HG03571 (cell line): ENCODE data around the gene SLC35E2B.
"Not testable (repeated sequence)": the region's sequence is repeated elsewhere in the genome, so short reads cannot be mapped to it uniquely, and the experiment has no call there.

Experiments
- ATAC-seq: cut with Tn5 transposase; IDR thresholded peaks from one replicate; pipeline ENCODE4 v1.9.1; 2021; ENCODE audit not compliant: unreplicated experiment

The SLC35E2B gene

GRCh38 chr1:1647567-1648241, 44.9 kb downstream of the SLC35E2B start:
- ATAC-seq, result not testable (repeated sequence)

- not testable (repeated sequence) for ATAC-seq
Measured at GRCh38 chr1:1646326-1646725, 46.3 kb downstream of the SLC35E2B start.

GRCh38 chr1:1640711-1641461, 51.7 kb downstream of the SLC35E2B start:
- ATAC-seq, result not testable (repeated sequence)

- ATAC-seq, result not testable (repeated sequence)
Measured at GRCh38 chr1:1640081-1640480, 52.5 kb downstream of the SLC35E2B start.

GRCh38 chr1:1639368-1639767, 53.2 kb downstream of the SLC35E2B start:
- ATAC-seq, result not testable (repeated sequence)

- ATAC-seq, result not testable (repeated sequence)
Measured at GRCh38 chr1:1638528-1638927, 54.1 kb downstream of the SLC35E2B start.

- ATAC-seq, result not testable (repeated sequence)
Measured at GRCh38 chr1:1637479-1637875, 55.1 kb downstream of the SLC35E2B start.

- not testable (repeated sequence) for ATAC-seq
Measured at GRCh38 chr1:1636621-1637478, 55.7 kb downstream of the SLC35E2B start.

- ATAC-seq, result not testable (repeated sequence)
Measured at GRCh38 chr1:1634613-1635012, 58.0 kb downstream of the SLC35E2B start.

- ATAC-seq, result not testable (repeated sequence)
Measured at GRCh38 chr1:1633409-1633808, 59.2 kb downstream of the SLC35E2B start.

GRCh38 chr1:1631782-1632420, 60.7 kb downstream of the SLC35E2B start, which contains the start of gene MMP23B:
MMP23B (plus strand) TSS chr1:1632173; CDS start chr1:1632219, 46 bp downstream.
- no peak for ATAC-seq

GRCh38 chr1:1630965-1631781, 61.4 kb downstream of the SLC35E2B start:
- ATAC-seq, result no peak

GRCh38 chr1:1630191-1630964, 62.2 kb downstream of the SLC35E2B start:
- peak; percentile 64 for ATAC-seq

- ATAC-seq, result no peak
Measured at GRCh38 chr1:1629430-1630190, 63.0 kb downstream of the SLC35E2B start.

- ATAC-seq, result no peak
Measured at GRCh38 chr1:1628754-1629429, 63.7 kb downstream of the SLC35E2B start.

- ATAC-seq, result no peak
Measured at GRCh38 chr1:1627829-1628753, 64.5 kb downstream of the SLC35E2B start.
